ENCODE measurements around the gene STRIT1. TPM values are rescaled to one million over a fixed set of nuclear protein-coding genes. Genes with fewer than 3 reads are reported as not detected.

Gene STRIT1
- polyA plus RNA-seq, 1 donor from 2014 or later = 1.2 TPM

DNA sequence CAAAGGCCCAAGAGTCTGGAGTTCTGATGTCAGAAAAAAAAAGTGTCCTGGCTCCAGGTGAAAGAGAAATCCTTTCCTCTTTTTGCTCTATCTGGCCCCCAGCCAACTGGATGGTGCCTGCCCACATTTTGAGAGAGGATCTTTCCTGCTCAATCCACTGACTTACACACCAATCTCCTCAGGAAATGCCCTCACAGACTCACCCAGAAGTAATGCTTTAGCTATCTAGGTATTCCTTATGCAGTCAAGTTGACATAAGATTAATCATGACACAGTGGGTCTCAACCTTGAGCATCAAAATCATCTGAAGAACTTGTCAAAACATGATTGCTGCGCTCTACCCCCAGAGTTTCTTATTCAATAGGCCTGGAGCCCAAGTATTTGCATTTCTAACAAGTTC, 31.2 kb downstream of the STRIT1 start:
- H3K9me3 ChIP-seq (ENCODE audit: low read length) = no peaks in the 10 kb centered on the region

DNA sequence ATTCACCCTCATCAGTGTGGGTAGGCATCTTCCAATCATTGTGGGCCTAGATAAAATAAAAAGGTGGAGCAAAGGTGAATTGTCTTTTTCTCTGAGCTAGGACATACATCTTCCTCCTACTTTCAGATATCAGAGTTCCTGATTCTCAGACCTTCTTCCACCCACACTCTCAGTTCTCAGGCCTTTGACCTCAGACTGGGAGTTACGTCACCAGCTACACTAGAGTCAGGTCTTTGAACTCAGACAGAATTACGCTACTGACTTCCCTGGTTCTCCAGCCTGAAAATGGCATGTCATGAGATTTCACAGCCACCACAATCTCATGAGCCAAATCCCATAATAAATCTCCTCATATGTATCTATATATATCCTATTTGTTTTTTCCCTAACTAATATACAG, 39.0 kb downstream of the STRIT1 start:
- Histone ChIP-seq H3K9me2 (ENCODE audit: insufficient read depth, low read length) (no peaks in the 10 kb centered on the region), H3K79me2 (replicated peaks; ENCODE audit: insufficient read depth, low read length) (no peaks in the 10 kb centered on the region), H3K9ac (ENCODE audit: low read length) (no peak overlapping the region), H3K27me3 (ENCODE audit: insufficient read depth, low read depth, low read length) (no peaks in the 10 kb centered on the region), H4K20me1 (ENCODE audit: insufficient read depth) (no peaks in the 10 kb centered on the region), H3K9me3 (ENCODE audit: low read length) (no peaks in the 10 kb centered on the region), H3K36me3 (ENCODE audit: insufficient read depth, low read length) (no peaks in the 10 kb centered on the region), H3K4me3 (ENCODE audit: low read length) (no peak overlapping the region), H3F3A (ENCODE audit: insufficient read depth, low read length, poor library complexity, severe bottlenecking) (no peaks in the 10 kb centered on the region), H3K4me2 (ENCODE audit: low read length) (no peak overlapping the region), H3K27ac (ENCODE audit: low read length) (no peak overlapping the region), H2AFZ (ENCODE audit: low read depth, low read length) (no peak overlapping the region)
- TF ChIP-seq EP300 (conservative IDR thresholded peaks at IDR 0.05; ENCODE audit: poor library complexity, severe bottlenecking) (no peak), EZH2 (IDR thresholded peaks at IDR 0.05; ENCODE audit: borderline replicate concordance, insufficient read depth, low read length, poor library complexity, severe bottlenecking) (no peak), MXI1 (conservative IDR thresholded peaks at IDR 0.05; ENCODE audit: poor library complexity, severe bottlenecking) (no peak), POLR2AphosphoS5 (IDR thresholded peaks at IDR 0.05) (no peak), TAF1 (IDR thresholded peaks at IDR 0.05; ENCODE audit: low read depth) (no peak), RAD21 (conservative IDR thresholded peaks at IDR 0.05) (no peak), SMC3 (conservative IDR thresholded peaks at IDR 0.05; ENCODE audit: poor library complexity) (no peak)
- TF ChIP-seq, protein P1, sequence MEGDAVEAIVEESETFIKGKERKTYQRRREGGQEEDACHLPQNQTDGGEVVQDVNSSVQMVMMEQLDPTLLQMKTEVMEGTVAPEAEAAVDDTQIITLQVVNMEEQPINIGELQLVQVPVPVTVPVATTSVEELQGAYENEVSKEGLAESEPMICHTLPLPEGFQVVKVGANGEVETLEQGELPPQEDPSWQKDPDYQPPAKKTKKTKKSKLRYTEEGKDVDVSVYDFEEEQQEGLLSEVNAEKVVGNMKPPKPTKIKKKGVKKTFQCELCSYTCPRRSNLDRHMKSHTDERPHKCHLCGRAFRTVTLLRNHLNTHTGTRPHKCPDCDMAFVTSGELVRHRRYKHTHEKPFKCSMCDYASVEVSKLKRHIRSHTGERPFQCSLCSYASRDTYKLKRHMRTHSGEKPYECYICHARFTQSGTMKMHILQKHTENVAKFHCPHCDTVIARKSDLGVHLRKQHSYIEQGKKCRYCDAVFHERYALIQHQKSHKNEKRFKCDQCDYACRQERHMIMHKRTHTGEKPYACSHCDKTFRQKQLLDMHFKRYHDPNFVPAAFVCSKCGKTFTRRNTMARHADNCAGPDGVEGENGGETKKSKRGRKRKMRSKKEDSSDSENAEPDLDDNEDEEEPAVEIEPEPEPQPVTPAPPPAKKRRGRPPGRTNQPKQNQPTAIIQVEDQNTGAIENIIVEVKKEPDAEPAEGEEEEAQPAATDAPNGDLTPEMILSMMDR (IDR thresholded peaks at IDR 0.05; ENCODE audit: poor library complexity, severe bottlenecking) = no peak
- TF ChIP-seq, protein P2, sequence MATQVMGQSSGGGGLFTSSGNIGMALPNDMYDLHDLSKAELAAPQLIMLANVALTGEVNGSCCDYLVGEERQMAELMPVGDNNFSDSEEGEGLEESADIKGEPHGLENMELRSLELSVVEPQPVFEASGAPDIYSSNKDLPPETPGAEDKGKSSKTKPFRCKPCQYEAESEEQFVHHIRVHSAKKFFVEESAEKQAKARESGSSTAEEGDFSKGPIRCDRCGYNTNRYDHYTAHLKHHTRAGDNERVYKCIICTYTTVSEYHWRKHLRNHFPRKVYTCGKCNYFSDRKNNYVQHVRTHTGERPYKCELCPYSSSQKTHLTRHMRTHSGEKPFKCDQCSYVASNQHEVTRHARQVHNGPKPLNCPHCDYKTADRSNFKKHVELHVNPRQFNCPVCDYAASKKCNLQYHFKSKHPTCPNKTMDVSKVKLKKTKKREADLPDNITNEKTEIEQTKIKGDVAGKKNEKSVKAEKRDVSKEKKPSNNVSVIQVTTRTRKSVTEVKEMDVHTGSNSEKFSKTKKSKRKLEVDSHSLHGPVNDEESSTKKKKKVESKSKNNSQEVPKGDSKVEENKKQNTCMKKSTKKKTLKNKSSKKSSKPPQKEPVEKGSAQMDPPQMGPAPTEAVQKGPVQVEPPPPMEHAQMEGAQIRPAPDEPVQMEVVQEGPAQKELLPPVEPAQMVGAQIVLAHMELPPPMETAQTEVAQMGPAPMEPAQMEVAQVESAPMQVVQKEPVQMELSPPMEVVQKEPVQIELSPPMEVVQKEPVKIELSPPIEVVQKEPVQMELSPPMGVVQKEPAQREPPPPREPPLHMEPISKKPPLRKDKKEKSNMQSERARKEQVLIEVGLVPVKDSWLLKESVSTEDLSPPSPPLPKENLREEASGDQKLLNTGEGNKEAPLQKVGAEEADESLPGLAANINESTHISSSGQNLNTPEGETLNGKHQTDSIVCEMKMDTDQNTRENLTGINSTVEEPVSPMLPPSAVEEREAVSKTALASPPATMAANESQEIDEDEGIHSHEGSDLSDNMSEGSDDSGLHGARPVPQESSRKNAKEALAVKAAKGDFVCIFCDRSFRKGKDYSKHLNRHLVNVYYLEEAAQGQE (IDR thresholded peaks at IDR 0.05; ENCODE audit: borderline replicate concordance) = no peak

More for the DNA sequence above, 31.2 kb downstream of the STRIT1 start:
- TF ChIP-seq EZH2 (IDR thresholded peaks at IDR 0.05; ENCODE audit: borderline replicate concordance, insufficient read depth, low read length, poor library complexity, severe bottlenecking) = no peak
- no peak for TF ChIP-seq SMC3 (conservative IDR thresholded peaks at IDR 0.05; ENCODE audit: poor library complexity)
- no peak for TF ChIP-seq EP300 (conservative IDR thresholded peaks at IDR 0.05; ENCODE audit: poor library complexity, severe bottlenecking)
- TF ChIP-seq, protein P2 (IDR thresholded peaks at IDR 0.05; ENCODE audit: borderline replicate concordance) = no peak
- no peak for TF ChIP-seq RAD21 (conservative IDR thresholded peaks at IDR 0.05)
- no peak for TF ChIP-seq MXI1 (conservative IDR thresholded peaks at IDR 0.05; ENCODE audit: poor library complexity, severe bottlenecking)
- Histone ChIP-seq H3K27me3 (ENCODE audit: insufficient read depth, low read depth, low read length) (no peaks in the 10 kb centered on the region), H4K20me1 (ENCODE audit: insufficient read depth) (no peaks in the 10 kb centered on the region), H3F3A (ENCODE audit: insufficient read depth, low read length, poor library complexity, severe bottlenecking) (no peaks in the 10 kb centered on the region), H3K36me3 (ENCODE audit: insufficient read depth, low read length) (no peaks in the 10 kb centered on the region), H2AFZ (ENCODE audit: low read depth, low read length) (no peak overlapping the region), H3K27ac (ENCODE audit: low read length) (no peak overlapping the region), H3K4me3 (ENCODE audit: low read length) (no peak overlapping the region), H3K9ac (ENCODE audit: low read length) (no peak overlapping the region), H3K4me2 (ENCODE audit: low read length) (no peak overlapping the region), H3K79me2 (replicated peaks; ENCODE audit: insufficient read depth, low read length) (no peaks in the 10 kb centered on the region), H3K9me2 (ENCODE audit: insufficient read depth, low read length) (no peaks in the 10 kb centered on the region)

Data from neural cell (in vitro differentiated cells).